AG09319 (cell line): Measurements from ENCODE around the gene CEP164.

Source experiments
- DNase-seq: peaks from one replicate; pipeline ENCODE4 v3.0.0-alpha.2; 2010; ENCODE audit warnings: low read depth; ENCODE audit errors: extremely low read depth
- TF ChIP-seq, protein P1 (sequence below): IDR thresholded peaks from 2 replicates; pipeline ENCODE4 v1.5.1; 2011; ENCODE audit warnings: low read depth, mild to moderate bottlenecking, inconsistent platforms, low read length, moderate library complexity

CEP164 gene

DNA sequence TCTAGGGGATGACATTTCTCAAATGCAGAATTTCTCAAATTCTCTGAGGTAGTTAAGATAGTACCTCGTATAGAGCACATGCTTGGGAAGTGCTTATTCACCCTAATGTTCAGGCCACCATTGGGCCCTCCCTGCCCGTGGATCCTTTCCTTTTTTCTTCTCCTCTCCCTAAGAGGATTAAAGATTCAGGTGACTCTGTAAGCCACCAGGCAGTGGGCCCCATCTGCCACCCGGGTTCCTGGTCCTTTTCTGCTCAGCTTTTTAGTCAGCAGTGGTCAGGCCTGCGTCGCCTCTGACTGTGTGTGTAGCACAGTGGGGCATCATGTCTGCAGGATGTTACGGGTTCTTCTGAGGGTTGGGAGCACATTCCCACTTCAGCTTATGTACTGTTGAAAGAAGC, 7.2 kb downstream of the CEP164 start:
- DNase-seq, result no peak
- TF ChIP-seq, protein P1, sequence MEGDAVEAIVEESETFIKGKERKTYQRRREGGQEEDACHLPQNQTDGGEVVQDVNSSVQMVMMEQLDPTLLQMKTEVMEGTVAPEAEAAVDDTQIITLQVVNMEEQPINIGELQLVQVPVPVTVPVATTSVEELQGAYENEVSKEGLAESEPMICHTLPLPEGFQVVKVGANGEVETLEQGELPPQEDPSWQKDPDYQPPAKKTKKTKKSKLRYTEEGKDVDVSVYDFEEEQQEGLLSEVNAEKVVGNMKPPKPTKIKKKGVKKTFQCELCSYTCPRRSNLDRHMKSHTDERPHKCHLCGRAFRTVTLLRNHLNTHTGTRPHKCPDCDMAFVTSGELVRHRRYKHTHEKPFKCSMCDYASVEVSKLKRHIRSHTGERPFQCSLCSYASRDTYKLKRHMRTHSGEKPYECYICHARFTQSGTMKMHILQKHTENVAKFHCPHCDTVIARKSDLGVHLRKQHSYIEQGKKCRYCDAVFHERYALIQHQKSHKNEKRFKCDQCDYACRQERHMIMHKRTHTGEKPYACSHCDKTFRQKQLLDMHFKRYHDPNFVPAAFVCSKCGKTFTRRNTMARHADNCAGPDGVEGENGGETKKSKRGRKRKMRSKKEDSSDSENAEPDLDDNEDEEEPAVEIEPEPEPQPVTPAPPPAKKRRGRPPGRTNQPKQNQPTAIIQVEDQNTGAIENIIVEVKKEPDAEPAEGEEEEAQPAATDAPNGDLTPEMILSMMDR, result no peak

DNA sequence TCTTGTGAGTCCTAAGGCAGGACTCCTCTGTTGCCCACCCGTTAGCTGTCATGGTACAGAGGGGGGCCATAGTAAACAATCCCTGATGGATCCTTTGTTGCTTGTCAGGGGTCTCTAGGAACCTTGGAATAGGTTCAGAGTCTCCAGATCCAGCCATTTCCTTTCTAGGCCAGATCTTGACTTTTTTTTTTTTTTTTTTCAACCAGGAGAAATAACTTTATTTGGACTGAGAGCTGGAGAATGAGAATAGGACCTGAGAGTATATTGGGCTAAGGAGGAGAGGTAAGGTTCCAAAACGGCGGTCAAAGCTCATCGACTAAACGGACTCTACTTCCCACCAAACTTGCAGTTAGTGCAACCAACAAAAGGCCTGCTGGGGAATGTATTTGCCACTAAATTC, 7.7 kb downstream of the CEP164 start:
- no peak for DNase-seq
- TF ChIP-seq, protein P1, result no peak

DNA sequence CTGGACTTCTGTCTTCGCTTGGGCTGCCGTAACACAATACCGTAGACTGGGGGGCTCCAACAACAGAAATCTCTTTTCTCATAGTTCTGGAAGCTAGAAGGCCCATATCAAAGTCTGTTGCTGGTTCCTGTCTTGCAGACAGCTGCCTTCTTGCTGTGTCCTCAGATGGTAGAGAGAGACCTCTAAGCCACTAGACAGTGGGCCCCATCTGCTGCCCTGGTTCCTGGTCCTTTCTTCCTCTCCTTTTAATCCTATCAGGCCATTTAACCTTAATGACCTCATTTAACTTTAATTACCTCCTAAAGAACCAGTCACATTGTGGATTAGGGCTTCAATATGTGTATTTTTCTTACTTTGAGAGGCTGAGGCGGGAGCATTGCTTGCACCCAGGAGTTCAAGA, 9.4 kb downstream of the CEP164 start:
- DNase-seq, result no peak
- TF ChIP-seq, protein P1, result no peak

DNA sequence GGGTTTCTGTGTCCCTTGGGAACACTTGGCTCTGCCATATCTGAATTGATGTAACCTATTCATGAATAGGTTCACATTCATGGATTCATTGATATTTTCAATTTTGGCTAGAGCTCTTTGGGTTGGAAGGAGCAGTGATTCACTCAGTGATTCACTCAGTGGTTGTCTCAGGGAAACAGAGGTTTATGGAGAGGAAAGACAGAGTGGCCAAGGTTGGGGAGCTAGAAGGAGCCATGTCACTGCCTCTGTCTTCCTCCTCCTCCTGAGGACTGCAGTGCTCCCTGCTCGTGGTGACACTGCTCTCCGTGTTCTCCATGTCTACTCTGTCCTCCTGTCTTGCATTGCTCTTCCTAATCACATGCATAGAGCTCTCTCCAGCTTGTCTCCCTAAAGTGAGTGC, 17.4 kb downstream of the CEP164 start:
- no peak for DNase-seq
- TF ChIP-seq, protein P1, result no peak

DNA sequence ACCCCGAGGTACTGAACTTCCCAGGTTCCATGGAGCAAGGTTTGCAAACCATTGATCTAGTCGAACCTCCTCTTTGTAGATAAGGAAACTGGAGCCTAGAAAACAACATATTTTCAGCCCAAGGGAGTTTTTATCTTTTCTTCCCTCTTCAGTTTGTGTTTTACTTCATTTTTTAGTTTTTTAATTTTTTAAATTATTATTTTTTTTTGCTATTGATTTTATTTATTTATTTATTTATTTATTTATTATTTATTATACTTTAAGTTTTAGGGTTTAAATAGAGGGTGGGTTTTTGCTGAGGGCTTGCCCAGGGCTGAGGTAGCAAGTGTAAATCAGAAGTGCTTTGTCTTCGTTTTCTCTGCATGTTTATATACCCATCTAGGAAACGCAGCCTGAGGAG, 26.9 kb downstream of the CEP164 start:
- TF ChIP-seq, protein P1, result no peak

DNA sequence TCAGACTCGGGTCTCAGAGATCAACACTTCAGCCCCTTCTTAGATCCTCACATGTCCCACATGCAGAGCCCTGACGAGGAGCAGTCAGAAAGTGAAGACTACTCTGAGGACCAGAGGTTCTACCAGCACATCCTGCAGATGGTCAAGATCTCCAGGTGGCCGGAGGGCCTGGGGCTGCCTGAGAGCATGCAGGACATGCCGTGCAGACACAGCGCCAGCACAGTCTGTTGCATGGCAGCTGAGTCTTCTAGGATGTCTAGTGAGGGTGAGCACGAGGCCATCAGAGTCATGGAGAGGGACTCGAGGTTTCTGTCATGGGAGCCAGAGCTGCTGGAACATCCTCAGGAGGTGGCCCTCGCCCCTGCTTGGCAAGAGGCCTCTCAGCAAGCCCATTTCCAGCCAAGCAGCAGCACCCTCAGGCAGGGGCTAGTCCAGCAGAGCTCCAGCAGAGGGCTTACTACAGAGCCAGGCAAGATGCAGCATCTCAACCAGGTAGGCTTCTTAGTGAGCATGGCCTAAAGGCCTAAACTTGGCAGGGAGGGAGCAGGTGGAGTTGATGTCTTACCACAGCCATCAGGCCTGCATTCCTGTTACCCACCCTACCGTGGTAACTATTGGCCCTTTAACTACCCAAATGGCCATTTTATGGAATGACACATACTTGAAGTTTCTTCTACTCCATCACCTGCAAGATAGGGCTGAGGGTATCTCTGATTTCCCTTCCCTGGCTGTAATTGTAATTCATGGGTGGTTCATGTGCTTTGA, 28.7 kb downstream of the CEP164 start:
- TF ChIP-seq, protein P1, result no peak
- no peak for DNase-seq

More for the DNA sequence above, 26.9 kb downstream of the CEP164 start:
- DNase-seq, result no peak

DNA sequence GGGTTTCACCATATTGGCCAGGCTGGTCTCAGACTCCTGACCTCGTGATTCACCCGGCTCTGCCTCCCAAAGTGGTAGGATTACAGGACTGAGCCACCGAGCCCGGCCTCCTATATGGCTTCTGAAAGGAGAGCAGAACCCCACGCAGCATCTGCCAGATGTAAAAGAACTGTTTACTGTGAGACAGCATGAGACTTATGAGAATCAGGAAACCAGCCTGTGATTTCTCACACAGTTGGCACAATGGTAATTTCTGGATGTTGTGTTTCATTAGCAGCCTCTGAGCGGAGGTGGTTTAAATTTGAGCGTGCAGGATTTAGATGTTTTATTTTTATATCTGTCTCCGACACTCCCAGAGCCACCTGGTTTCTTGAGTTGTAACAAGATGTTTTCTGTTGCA, 33.8 kb downstream of the CEP164 start:
- TF ChIP-seq, protein P1, result no peak

More for the DNA sequence above, 33.8 kb downstream of the CEP164 start:
- no peak for DNase-seq
